HFFc6 (cell line): ENCODE results near the gene SERPINH1. TPM values are rescaled to one million over a fixed set of nuclear protein-coding genes. Genes with fewer than 3 reads are reported as not detected.

Experiments used
- DNase-seq: peaks from one replicate; pipeline ENCODE4 v3.0.0-alpha.2; 2018
- H3K27ac Mint-ChIP-seq: 2 replicates; pipeline ENCODE4 v1.8.0; 2020; ENCODE audit warnings: mild to moderate bottlenecking, mixed read lengths
- H3K27me3 Mint-ChIP-seq: 2 replicates; pipeline ENCODE4 v1.8.0; 2021; ENCODE audit warnings: mild to moderate bottlenecking, moderate library complexity, mixed read lengths; ENCODE audit not compliant: insufficient read depth
- H3K36me3 Mint-ChIP-seq: 2 replicates; pipeline ENCODE4 v1.8.0; 2021; ENCODE audit warnings: low read depth, mixed read lengths
- H3K4me1 Mint-ChIP-seq: 2 replicates; pipeline ENCODE4 v1.8.0; 2020; ENCODE audit warnings: low read depth, mixed read lengths
- H3K4me3 Mint-ChIP-seq: 2 replicates; pipeline ENCODE4 v1.8.0; 2020; ENCODE audit warnings: mild to moderate bottlenecking, moderate library complexity, mixed read lengths
- H3K9me3 Mint-ChIP-seq: 2 replicates; pipeline ENCODE4 v1.8.0; 2020; ENCODE audit warnings: mild to moderate bottlenecking, mixed read lengths
- total RNA-seq, 6 experiments: library from RNA; stranded (reverse); fragmentation: NEBNext Ultra II Directional; extraction: Animal tissue kit (Norgen Biotek cat#: 25700); gene quantifications; 2 replicates in 1 of 6; 3 replicates in 5 of 6; pipeline ENCODE4 v1.2.3, GENCODE V29; 2021
- TF ChIP-seq, protein P1 (sequence below): fragments of 200-600 bp; sonication (generic); IDR thresholded peaks from 2 replicates; pipeline ENCODE4 v1.5.0; 2021; ENCODE audit warnings: antibody characterized with exemption, mild to moderate bottlenecking

The SERPINH1 gene
- total RNA-seq, 6 experiments from 2014 or later, result 527 to 680 (median 557) TPM

DNA sequence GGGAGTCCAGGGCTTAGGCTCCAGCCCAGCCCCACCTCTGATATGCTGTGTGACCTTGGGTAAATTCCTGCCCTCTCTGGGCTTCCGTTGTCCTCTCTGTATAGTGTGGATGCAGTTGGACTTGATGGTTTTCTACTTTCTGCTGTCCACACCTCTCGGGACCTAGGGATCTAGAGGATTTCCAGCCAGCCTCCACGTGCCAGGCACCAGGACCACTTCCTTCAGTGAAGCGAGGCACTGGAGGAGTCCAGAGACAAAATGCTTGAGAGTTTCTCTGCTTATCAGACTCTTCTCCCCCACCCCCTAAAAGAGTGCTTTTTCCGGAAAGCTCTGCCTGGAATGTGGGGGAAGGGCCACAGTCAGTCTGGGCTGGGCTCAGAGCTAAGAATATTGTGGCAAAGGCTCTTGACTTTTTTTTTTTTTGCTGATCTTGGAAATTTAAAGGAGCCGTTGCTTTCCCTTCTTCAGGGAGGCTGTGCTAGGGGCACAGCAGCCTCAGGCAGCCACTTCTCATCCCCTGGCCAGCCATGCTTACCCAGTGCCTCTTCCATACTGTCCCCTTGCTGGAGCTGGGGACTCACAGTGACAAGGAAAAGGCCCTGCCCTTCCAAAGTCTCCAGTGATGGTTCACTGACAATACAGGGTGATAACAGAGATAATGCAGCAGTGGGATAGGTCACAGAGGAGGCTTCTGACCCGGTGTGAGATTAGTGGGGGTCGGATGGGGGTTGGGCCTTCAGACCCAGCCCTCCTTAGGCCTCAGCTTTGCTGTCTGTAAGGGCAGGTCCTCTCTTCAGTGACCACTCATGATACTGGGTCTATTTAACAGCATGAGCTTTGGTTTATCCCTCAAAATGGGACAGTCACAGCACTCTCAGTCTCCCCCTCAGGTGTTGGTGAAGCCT lies 2.9 kb upstream of the SERPINH1 start:
- Mint-ChIP-seq H3K27ac (peak overlapping the region; percentile 99), H3K36me3 (peaks cover 21% of the 10 kb centered on the region), H3K4me3 (peak overlapping the region; percentile 56), H3K27me3 (peaks cover 7% of the 10 kb centered on the region), H3K9me3 (peaks cover 4% of the 10 kb centered on the region; the same call in 1 of the 2 replicates), H3K4me1 (peaks cover 72% of the 10 kb centered on the region)
- DNase-seq, result peak; percentile 58
- TF ChIP-seq, protein P1, sequence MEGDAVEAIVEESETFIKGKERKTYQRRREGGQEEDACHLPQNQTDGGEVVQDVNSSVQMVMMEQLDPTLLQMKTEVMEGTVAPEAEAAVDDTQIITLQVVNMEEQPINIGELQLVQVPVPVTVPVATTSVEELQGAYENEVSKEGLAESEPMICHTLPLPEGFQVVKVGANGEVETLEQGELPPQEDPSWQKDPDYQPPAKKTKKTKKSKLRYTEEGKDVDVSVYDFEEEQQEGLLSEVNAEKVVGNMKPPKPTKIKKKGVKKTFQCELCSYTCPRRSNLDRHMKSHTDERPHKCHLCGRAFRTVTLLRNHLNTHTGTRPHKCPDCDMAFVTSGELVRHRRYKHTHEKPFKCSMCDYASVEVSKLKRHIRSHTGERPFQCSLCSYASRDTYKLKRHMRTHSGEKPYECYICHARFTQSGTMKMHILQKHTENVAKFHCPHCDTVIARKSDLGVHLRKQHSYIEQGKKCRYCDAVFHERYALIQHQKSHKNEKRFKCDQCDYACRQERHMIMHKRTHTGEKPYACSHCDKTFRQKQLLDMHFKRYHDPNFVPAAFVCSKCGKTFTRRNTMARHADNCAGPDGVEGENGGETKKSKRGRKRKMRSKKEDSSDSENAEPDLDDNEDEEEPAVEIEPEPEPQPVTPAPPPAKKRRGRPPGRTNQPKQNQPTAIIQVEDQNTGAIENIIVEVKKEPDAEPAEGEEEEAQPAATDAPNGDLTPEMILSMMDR, result no peak

DNA sequence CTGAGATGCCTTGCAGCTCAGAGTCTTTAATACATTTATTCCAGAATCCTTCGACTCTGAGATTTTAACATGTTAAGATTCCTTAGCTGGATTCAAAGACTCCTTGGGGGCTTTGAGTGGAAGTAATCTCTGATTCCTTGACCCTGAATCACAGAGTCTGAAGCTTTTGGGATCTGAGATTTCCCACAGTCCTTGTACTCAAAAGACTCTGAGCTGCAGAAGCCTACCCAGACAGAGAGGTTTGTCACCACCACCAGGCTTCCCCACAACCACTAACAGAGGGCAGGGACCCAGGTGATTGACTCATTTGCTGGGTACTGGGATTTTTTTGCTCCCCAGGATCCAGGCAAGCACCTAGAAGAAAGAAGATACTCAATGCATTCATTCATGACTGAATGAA lies 1.4 kb upstream of the SERPINH1 start:
- Mint-ChIP-seq H3K27ac (peak overlapping the region; percentile 99), H3K4me3 (peak overlapping the region; percentile 99), H3K4me1 (peaks cover 74% of the 10 kb centered on the region), H3K27me3 (peaks cover 7% of the 10 kb centered on the region), H3K36me3 (peaks cover 33% of the 10 kb centered on the region), H3K9me3 (peaks cover 4% of the 10 kb centered on the region; the same call in 1 of the 2 replicates)
- TF ChIP-seq, protein P1, result no peak
- peak; percentile 59 for DNase-seq

DNA sequence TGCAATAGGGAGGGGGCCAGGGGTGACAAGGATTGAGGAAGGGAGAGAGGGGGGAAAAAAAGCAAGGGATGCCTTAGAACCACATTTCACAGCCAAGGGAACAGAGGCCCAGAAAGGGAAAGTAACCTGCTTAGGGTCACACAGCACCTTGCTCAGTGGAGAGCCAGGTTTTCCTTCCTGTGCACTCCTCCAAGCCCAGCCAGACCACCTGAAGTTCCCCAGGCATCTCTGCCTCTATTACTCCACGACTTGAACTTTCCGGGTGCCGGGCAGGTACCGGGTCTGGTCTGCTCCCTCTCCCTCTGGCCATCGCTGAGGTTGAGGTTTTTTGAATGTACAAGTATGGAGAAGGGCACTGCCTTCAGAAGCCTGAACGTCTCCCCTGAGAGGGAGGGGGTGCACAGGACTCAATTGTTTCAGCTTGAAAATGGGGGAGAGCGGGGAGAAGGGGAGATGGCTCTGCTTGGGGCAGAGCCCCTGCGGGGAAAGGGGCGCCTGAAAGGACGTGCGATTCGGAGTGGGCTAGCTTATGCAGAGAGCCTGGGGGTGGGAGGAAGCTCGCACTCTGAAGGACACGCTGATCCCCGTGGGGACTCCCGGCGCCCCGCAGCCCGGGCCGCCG lies 516 bp upstream of the SERPINH1 start:
- H3K36me3 Mint-ChIP-seq, result peaks cover 37% of the 10 kb centered on the region
- H3K4me1 Mint-ChIP-seq, result peaks cover 75% of the 10 kb centered on the region

DNA sequence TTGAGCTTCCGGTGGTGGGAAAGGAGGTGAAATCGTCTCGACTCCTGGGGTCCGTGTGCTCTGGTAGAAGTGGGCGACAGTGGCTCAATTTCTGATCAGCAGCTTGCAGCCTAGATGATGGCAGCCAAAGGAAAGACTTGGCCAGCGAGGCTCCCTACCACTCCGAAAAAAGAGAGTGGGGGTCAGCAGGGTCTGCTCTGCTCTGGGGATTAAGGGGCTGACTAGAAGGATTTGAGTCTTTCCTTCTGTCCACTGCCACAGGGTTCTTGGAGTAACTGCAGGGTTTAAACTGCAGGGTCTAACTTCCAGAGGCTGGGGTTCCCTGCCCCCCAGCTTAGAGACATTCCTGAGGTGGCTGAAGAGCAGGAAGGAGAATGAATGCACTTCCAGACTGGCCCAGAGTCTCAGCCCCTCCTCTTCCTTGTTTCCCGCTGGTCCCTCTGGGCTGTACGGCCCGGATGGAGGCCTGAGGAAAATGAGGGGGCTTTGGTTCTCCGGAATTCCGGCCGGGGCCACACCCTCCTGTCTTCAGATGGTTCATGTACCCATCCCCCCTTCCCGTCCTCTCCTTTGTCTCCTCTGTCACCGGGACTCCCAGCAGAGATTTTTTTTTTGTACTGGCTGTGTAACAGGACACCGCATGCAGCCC lies 907 bp downstream of the SERPINH1 start:
- Mint-ChIP-seq H3K4me1 (peaks cover 65% of the 10 kb centered on the region), H3K36me3 (peaks cover 42% of the 10 kb centered on the region), H3K9me3 (peaks cover 4% of the 10 kb centered on the region; the same call in 1 of the 2 replicates), H3K4me3 (peak overlapping the region; percentile 99), H3K27ac (peak overlapping the region; percentile 99), H3K27me3 (peaks cover 7% of the 10 kb centered on the region)
- peak; percentile 55 for DNase-seq
- TF ChIP-seq, protein P1, result no peak

More for the DNA sequence above, 516 bp upstream of the SERPINH1 start:
- peak overlapping the region; percentile 99 for H3K27ac Mint-ChIP-seq
- peaks cover 7% of the 10 kb centered on the region for H3K27me3 Mint-ChIP-seq
- TF ChIP-seq, protein P1, result no peak
- H3K4me3 Mint-ChIP-seq, result peak overlapping the region; percentile 99
- DNase-seq, result no peak
- peaks cover 4% of the 10 kb centered on the region; the same call in 1 of the 2 replicates for H3K9me3 Mint-ChIP-seq

DNA sequence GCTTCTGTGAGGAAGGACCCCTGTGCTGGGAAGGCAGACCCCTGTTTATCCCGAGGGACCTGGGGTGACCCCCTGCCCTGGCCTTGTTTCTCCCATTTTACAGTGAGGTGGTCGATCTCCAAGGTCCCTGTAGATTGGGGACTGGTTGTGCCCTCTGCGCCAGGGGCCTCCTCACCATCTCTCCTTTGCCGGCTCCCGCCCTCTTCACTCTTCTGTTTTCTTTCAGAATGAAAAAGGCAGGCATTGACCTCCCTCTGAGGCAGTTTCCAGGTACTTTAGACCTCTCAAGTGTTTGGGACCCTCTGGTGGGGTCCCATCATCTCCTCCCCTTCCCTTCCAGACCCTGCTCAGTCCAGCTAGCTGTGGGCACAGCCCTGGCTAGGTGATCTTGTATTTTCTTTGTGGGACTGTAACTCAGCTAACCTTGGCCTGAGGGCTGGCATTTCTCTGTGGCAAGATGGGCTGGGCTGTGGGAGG lies 1.5 kb downstream of the SERPINH1 start:
- Mint-ChIP-seq H3K27ac (peak overlapping the region; percentile 99), H3K27me3 (peaks cover 7% of the 10 kb centered on the region), H3K4me3 (peak overlapping the region; percentile 99), H3K4me1 (peaks cover 65% of the 10 kb centered on the region), H3K36me3 (peaks cover 47% of the 10 kb centered on the region), H3K9me3 (peaks cover 4% of the 10 kb centered on the region; the same call in 1 of the 2 replicates)
- TF ChIP-seq, protein P1, result no peak
- DNase-seq, result no peak
